GM19193 (cell line): ENCODE measurements around the gene TBL1XR1.

Experiments used
- POLR2A ChIP-seq: IDR thresholded peaks from 4 replicates; pipeline ENCODE4 v1.6.1; 2011; ENCODE audit not compliant: insufficient read depth, insufficient read length; ENCODE audit errors: extremely low read depth

Gene TBL1XR1

GRCh38 chr3:177196008-177196455 is 1.2 kb downstream of the TBL1XR1 start:
- TF ChIP-seq POLR2A = no peak

GRCh38 chr3:177195242-177195991 is 1.9 kb downstream of the TBL1XR1 start:
- no peak for TF ChIP-seq POLR2A

- no peak for TF ChIP-seq POLR2A
Observed at GRCh38 chr3:177194299-177194698, 3.0 kb downstream of the TBL1XR1 start.

GRCh38 chr3:177193688-177194268 is 3.5 kb downstream of the TBL1XR1 start:
- no peak for TF ChIP-seq POLR2A

GRCh38 chr3:177190756-177191681 is 6.3 kb downstream of the TBL1XR1 start:
- TF ChIP-seq POLR2A = no peak

GRCh38 chr3:177186306-177186705 is 11.0 kb downstream of the TBL1XR1 start:
- no peak for TF ChIP-seq POLR2A

- TF ChIP-seq POLR2A = no peak
Observed at GRCh38 chr3:177185035-177185574, 12.2 kb downstream of the TBL1XR1 start.

- no peak for TF ChIP-seq POLR2A
Observed at GRCh38 chr3:177182352-177182751, 14.9 kb downstream of the TBL1XR1 start.

- no peak for TF ChIP-seq POLR2A
Observed at GRCh38 chr3:177181418-177181817, 15.9 kb downstream of the TBL1XR1 start.

GRCh38 chr3:177180506-177180905 is 16.8 kb downstream of the TBL1XR1 start:
- no peak for TF ChIP-seq POLR2A

- TF ChIP-seq POLR2A = no peak
Observed at GRCh38 chr3:177179281-177180067, 17.8 kb downstream of the TBL1XR1 start.

- TF ChIP-seq POLR2A = no peak
Observed at GRCh38 chr3:177177749-177178221, 19.5 kb downstream of the TBL1XR1 start.

- TF ChIP-seq POLR2A = no peak
Observed at GRCh38 chr3:177174607-177175170, 22.6 kb downstream of the TBL1XR1 start.
